PC-3 (cell line): ENCODE results near the gene ACLY. TPM values are rescaled to one million over a fixed set of nuclear protein-coding genes. Genes with fewer than 3 reads are reported as not detected.
"Not testable (repeated sequence)": the region's sequence is repeated elsewhere in the genome, so short reads cannot be mapped to it uniquely, and the experiment has no call there.

Source experiments
- ATAC-seq: fragments of 200-7000 bp; cut with Tn5 transposase; 2 replicates; pipeline ENCODE4 v1.9.1; 2020; ENCODE audit warnings: mild to moderate bottlenecking, moderate library complexity
- BruUV-seq: library from RNA; stranded (reverse); fragments of 400-500 nt; replicated peaks from 2 replicates; lab custom pipeline; 2021; lab: Mats Ljungman, UMichigan
- CTCF ChIA-PET: fragments of 300-600 bp; sonication (Branson Sonifier 250); formaldehyde crosslinking; loops from one replicate; lab custom pipeline; 2022; ENCODE audit warnings: antibody characterized with exemption; lab: Charles Lee
- POLR2A ChIA-PET: fragments of 300-600 bp; sonication (Branson Sonifier 250); formaldehyde crosslinking; loops from one replicate; lab custom pipeline; 2022; ENCODE audit warnings: antibody characterized with exemption; ENCODE audit not compliant: unreplicated experiment; lab: Charles Lee
- DNase-seq: peaks from one replicate; pipeline ENCODE4 v3.0.0-alpha.2; 2015
- H2AFZ ChIP-seq: fragments of 300-600 bp; sonication (generic); 2 replicates; pipeline ENCODE4 v1.6.0; 2016; ENCODE audit warnings: antibody characterized with exemption, low read length
- H3F3A ChIP-seq: fragments of 300-600 bp; sonication (generic); one replicate; pipeline ENCODE4 v1.6.0; 2017; ENCODE audit warnings: antibody characterized with exemption, low read length, control low read depth, mild to moderate bottlenecking; ENCODE audit not compliant: unreplicated experiment
- H3K27ac ChIP-seq: fragments of 300-600 bp; sonication (generic); 2 replicates; pipeline ENCODE4 v1.5.1; 2016; ENCODE audit warnings: mild to moderate bottlenecking, low read length
- H3K27me3 ChIP-seq: fragments of 300-600 bp; sonication (generic); 2 replicates; pipeline ENCODE4 v1.6.1; 2016; ENCODE audit warnings: low read length, mixed read lengths
- H3K36me3 ChIP-seq: fragments of 300-600 bp; sonication (generic); 2 replicates; pipeline ENCODE4 v1.6.1; 2016; ENCODE audit warnings: low read depth, mixed run types, low read length, mixed read lengths
- H3K4me1 ChIP-seq: fragments of 300-600 bp; sonication (generic); 2 replicates; pipeline ENCODE4 v1.5.1; 2016; ENCODE audit warnings: low read length; ENCODE audit not compliant: insufficient read depth
- H3K4me2 ChIP-seq: fragments of 300-600 bp; sonication (generic); 2 replicates; pipeline ENCODE4 v1.6.0; 2016; ENCODE audit warnings: low read length
- H3K4me3 ChIP-seq: fragments of 300-600 bp; sonication (generic); 2 replicates; pipeline ENCODE4 v1.5.1; 2016; ENCODE audit warnings: mild to moderate bottlenecking, low read length, mixed read lengths
- H3K79me2 ChIP-seq: fragments of 300-600 bp; sonication (generic); 2 replicates; pipeline ENCODE4 v1.6.1; 2017; ENCODE audit warnings: low read length, mixed read lengths
- H3K9ac ChIP-seq: fragments of 300-600 bp; sonication (generic); 2 replicates; pipeline ENCODE4 v1.6.0; 2016; ENCODE audit warnings: mild to moderate bottlenecking, low read length
- H3K9me2 ChIP-seq: fragments of 300-600 bp; sonication (generic); replicated peaks from 2 replicates; pipeline ENCODE4 v1.6.1; 2016; ENCODE audit warnings: mixed run types, low read length, mixed read lengths
- H3K9me3 ChIP-seq: fragments of 300-600 bp; sonication (generic); 2 replicates; pipeline ENCODE4 v1.6.1; 2016; ENCODE audit warnings: low read length, mixed read lengths
- H4K20me1 ChIP-seq: fragments of 300-600 bp; sonication (generic); 2 replicates; pipeline ENCODE4 v1.6.1; 2016; ENCODE audit warnings: low read length, mixed read lengths
- CTCF ChIP-seq: fragments of 300-600 bp; sonication (generic); conservative IDR thresholded peaks from 2 replicates; pipeline ENCODE4 v1.5.1; 2017; ENCODE audit warnings: antibody characterized with exemption, low read depth, mild to moderate bottlenecking, low read length
- EZH2 ChIP-seq: fragments of 300-600 bp; sonication (generic); IDR thresholded peaks from one replicate; pipeline ENCODE4 v1.6.1; 2017; ENCODE audit warnings: antibody characterized with exemption, mild to moderate bottlenecking, low read length; ENCODE audit not compliant: unreplicated experiment
- EZH2phosphoT487 ChIP-seq: fragments of 300-600 bp; sonication (generic); IDR thresholded peaks from 2 replicates; pipeline ENCODE4 v1.6.1; 2018; ENCODE audit warnings: mild to moderate bottlenecking, antibody characterized with exemption, low read length, borderline replicate concordance
- intact Hi-C: fragments of 100-400 bp; cut with micrococcal nuclease; formaldehyde crosslinking; loops from 2 replicates; pipeline ENCODE4 v1.9.0; 2023
- total RNA-seq: library from RNA; depleted of rRNA; stranded (reverse); fragments of >200 nt; gene quantifications from 2 replicates; pipeline ENCODE4 v1.2.3, GENCODE V29; 2014

Gene ACLY
- total RNA-seq, 1 experiment from 2014 or later: 114 TPM

GRCh38 chr17:41885733-41886132 lies 33.0 kb downstream of the ACLY start:
- Histone ChIP-seq H3K27me3 (no peaks in the 10 kb centered on the region), H3K9ac (no peak overlapping the region), H3K9me3 (no peaks in the 10 kb centered on the region), H3K4me1 (no peaks in the 10 kb centered on the region), H4K20me1 (no peaks in the 10 kb centered on the region), H2AFZ (no peak overlapping the region), H3K9me2 (no peaks in the 10 kb centered on the region), H3K27ac (no peak overlapping the region), H3K4me2 (no peak overlapping the region), H3K4me3 (no peak overlapping the region), H3K79me2 (no peaks in the 10 kb centered on the region), H3K36me3 (peaks cover 37% of the 10 kb centered on the region), H3F3A (no peaks in the 10 kb centered on the region)
- no peak for ATAC-seq
- DNase-seq: no peak
- CTCF ChIA-PET: no interaction called here
- POLR2A ChIA-PET: no interaction called here
- intact Hi-C loops: no loop called here
- no peak for TF ChIP-seq EZH2
- no peak for TF ChIP-seq EZH2phosphoT487
- peak; percentile 48 for TF ChIP-seq CTCF
- no TSS peak for BruUV-seq

- no TSS peak for BruUV-seq
- Histone ChIP-seq H3K4me1 (no peaks in the 10 kb centered on the region), H3K9me2 (no peaks in the 10 kb centered on the region), H3K27ac (no peak overlapping the region), H3K9me3 (no peaks in the 10 kb centered on the region), H3K9ac (no peak overlapping the region), H3K4me3 (no peak overlapping the region), H3F3A (no peaks in the 10 kb centered on the region), H3K4me2 (no peak overlapping the region), H4K20me1 (no peaks in the 10 kb centered on the region), H3K79me2 (no peaks in the 10 kb centered on the region), H2AFZ (no peak overlapping the region), H3K36me3 (peaks cover 44% of the 10 kb centered on the region), H3K27me3 (no peaks in the 10 kb centered on the region)
- TF ChIP-seq CTCF (no peak), EZH2phosphoT487 (no peak), EZH2 (no peak)
- intact Hi-C loops: no loop called here
- ATAC-seq (no peak), DNase-seq (no peak)
- CTCF ChIA-PET: no interaction called here
- POLR2A ChIA-PET: no interaction called here
Observed at GRCh38 chr17:41882756-41883155, 36.0 kb downstream of the ACLY start.

GRCh38 chr17:41880130-41880529 lies 38.6 kb downstream of the ACLY start:
- BruUV-seq: no TSS peak
- intact Hi-C loops: no loop called here

GRCh38 chr17:41874293-41874670 lies 44.5 kb downstream of the ACLY start:
- H2AFZ ChIP-seq, H3K27me3 ChIP-seq, ATAC-seq, H3K9me2 ChIP-seq, H3F3A ChIP-seq, H3K4me2 ChIP-seq, POLR2A ChIA-PET, intact Hi-C loops, H3K79me2 ChIP-seq, H3K9ac ChIP-seq, CTCF ChIA-PET, H4K20me1 ChIP-seq, BruUV-seq, DNase-seq, H3K27ac ChIP-seq, H3K4me3 ChIP-seq, H3K9me3 ChIP-seq, H3K4me1 ChIP-seq: not testable (repeated sequence)
- H3K36me3 ChIP-seq: peaks cover 12% of the 10 kb centered on the region; the same call in 1 of the 2 replicates

More at GRCh38 chr17:41880130-41880529, 38.6 kb downstream of the ACLY start:
- H4K20me1 ChIP-seq: no peaks in the 10 kb centered on the region
- H2AFZ ChIP-seq: no peak overlapping the region
- TF ChIP-seq EZH2phosphoT487 (no peak), EZH2 (no peak), CTCF (no peak)
- H3K4me1 ChIP-seq: no peaks in the 10 kb centered on the region
- no peaks in the 10 kb centered on the region for H3K27me3 ChIP-seq
- peaks cover 31% of the 10 kb centered on the region for H3K36me3 ChIP-seq
- no peak overlapping the region for H3K4me2 ChIP-seq
- H3K9ac ChIP-seq: no peak overlapping the region
- H3K79me2 ChIP-seq: no peaks in the 10 kb centered on the region
- no peaks in the 10 kb centered on the region for H3F3A ChIP-seq
- no peak overlapping the region for H3K27ac ChIP-seq
- H3K4me3 ChIP-seq: no peak overlapping the region
- ChIA-PET CTCF (no interaction called here), POLR2A (no interaction called here)
- no peaks in the 10 kb centered on the region for H3K9me3 ChIP-seq
- no peak for DNase-seq
- H3K9me2 ChIP-seq: no peaks in the 10 kb centered on the region
- ATAC-seq: no peak
